KMS-11 (cell line): Measurements from ENCODE around the gene CAMTA1.

Experiments
- H2AFZ ChIP-seq: fragments of 200-600 bp; sonication (generic); 2 replicates; pipeline ENCODE4 v1.6.1; 2016; ENCODE audit warnings: antibody characterized with exemption, mixed run types, low read depth
- H3K27ac ChIP-seq: fragments of 200-600 bp; sonication (generic); 2 replicates; pipeline ENCODE4 v1.6.1; 2016; ENCODE audit warnings: mild to moderate bottlenecking, mixed run types
- H3K27me3 ChIP-seq: fragments of 200-600 bp; sonication (generic); 2 replicates; pipeline ENCODE4 v1.6.1; 2017; ENCODE audit warnings: mild to moderate bottlenecking, low read depth, mixed run types, moderate library complexity; ENCODE audit not compliant: insufficient read depth
- H3K36me3 ChIP-seq: fragments of 200-600 bp; sonication (generic); 2 replicates; pipeline ENCODE4 v1.6.1; 2017; ENCODE audit warnings: mild to moderate bottlenecking, mixed run types; ENCODE audit not compliant: insufficient read depth
- H3K4me1 ChIP-seq: fragments of 200-600 bp; sonication (generic); 2 replicates; pipeline ENCODE4 v1.6.1; 2016; ENCODE audit warnings: mild to moderate bottlenecking, low read depth, mixed run types; ENCODE audit not compliant: poor library complexity, severe bottlenecking
- H3K4me2 ChIP-seq: fragments of 200-600 bp; sonication (generic); 2 replicates; pipeline ENCODE4 v1.7.0; 2016; ENCODE audit warnings: mild to moderate bottlenecking, mixed run types
- H3K4me3 ChIP-seq: fragments of 200-600 bp; sonication (generic); IDR thresholded peaks from 2 replicates; pipeline ENCODE4 v1.6.1; 2017; ENCODE audit warnings: low read depth, low read length, mixed read lengths; ENCODE audit not compliant: insufficient read depth
- H3K79me2 ChIP-seq: fragments of 200-600 bp; sonication (generic); 2 replicates; pipeline ENCODE4 v1.6.1; 2016; ENCODE audit warnings: low read depth, mixed run types; ENCODE audit not compliant: insufficient read depth
- H3K9ac ChIP-seq: fragments of 200-600 bp; sonication (generic); 2 replicates; pipeline ENCODE4 v1.6.1; 2016; ENCODE audit warnings: mild to moderate bottlenecking, mixed run types
- H4K20me1 ChIP-seq: fragments of 200-600 bp; sonication (generic); 2 replicates; pipeline ENCODE4 v1.6.1; 2016; ENCODE audit warnings: mild to moderate bottlenecking, mixed run types; ENCODE audit not compliant: insufficient read depth
- CTCF ChIP-seq: fragments of 200-600 bp; sonication (generic); conservative IDR thresholded peaks from 2 replicates; pipeline ENCODE4 v1.6.1; 2017; ENCODE audit warnings: low read depth, mild to moderate bottlenecking, antibody characterized with exemption, low read length, moderate library complexity, mixed read lengths

The CAMTA1 gene

GRCh38 chr1:6770751-6771440, 14.4 kb upstream of the CAMTA1 start:
- Histone ChIP-seq H3K27ac (no peak overlapping the region), H3K27me3 (0 out of 2 replicates have a peak, but pooled peaks cover 5% of the 10 kb centered on the region), H3K4me2 (no peak overlapping the region), H3K36me3 (no peaks in the 10 kb centered on the region), H3K79me2 (no peaks in the 10 kb centered on the region), H3K9ac (no peak overlapping the region), H4K20me1 (no peaks in the 10 kb centered on the region), H2AFZ (no peak overlapping the region), H3K4me3 (no peak overlapping the region), H3K4me1 (no peaks in the 10 kb centered on the region)
- TF ChIP-seq CTCF = no peak

GRCh38 chr1:6771441-6771769, 13.8 kb upstream of the CAMTA1 start:
- Histone ChIP-seq H3K79me2 (no peaks in the 10 kb centered on the region), H3K36me3 (no peaks in the 10 kb centered on the region), H3K27me3 (0 out of 2 replicates have a peak, but pooled peaks cover 5% of the 10 kb centered on the region), H3K9ac (no peak overlapping the region), H2AFZ (no peak overlapping the region), H4K20me1 (no peaks in the 10 kb centered on the region), H3K4me2 (no peak overlapping the region), H3K4me1 (no peaks in the 10 kb centered on the region), H3K27ac (no peak overlapping the region), H3K4me3 (no peak overlapping the region)
- TF ChIP-seq CTCF = no peak

GRCh38 chr1:6774381-6774780, 10.9 kb upstream of the CAMTA1 start:
- Histone ChIP-seq H3K4me3 (no peak overlapping the region), H3K36me3 (no peaks in the 10 kb centered on the region), H3K27ac (no peak overlapping the region), H4K20me1 (no peaks in the 10 kb centered on the region), H3K9ac (no peak overlapping the region), H3K4me2 (no peak overlapping the region), H3K27me3 (0 out of 2 replicates have a peak, but pooled peaks cover 5% of the 10 kb centered on the region), H2AFZ (no peak overlapping the region), H3K4me1 (peaks cover 6% of the 10 kb centered on the region), H3K79me2 (no peaks in the 10 kb centered on the region)
- no peak for TF ChIP-seq CTCF

GRCh38 chr1:6775261-6776043, 9.8 kb upstream of the CAMTA1 start:
- Histone ChIP-seq H2AFZ (no peak overlapping the region), H3K4me1 (peaks cover 10% of the 10 kb centered on the region), H4K20me1 (no peaks in the 10 kb centered on the region), H3K4me2 (no peak overlapping the region), H3K27ac (no peak overlapping the region), H3K36me3 (no peaks in the 10 kb centered on the region), H3K4me3 (no peak overlapping the region), H3K9ac (no peak overlapping the region), H3K79me2 (no peaks in the 10 kb centered on the region), H3K27me3 (0 out of 2 replicates have a peak, but pooled peaks cover 3% of the 10 kb centered on the region)
- no peak for TF ChIP-seq CTCF
